ENCODE results near the gene ALLC. TPM values are rescaled to one million over a fixed set of nuclear protein-coding genes. Genes with fewer than 3 reads are reported as not detected.

ALLC gene
- total RNA-seq, 4 donors from 2014 or later: not detected

GRCh38 chr2:3630631-3631030 lies 27.4 kb upstream of the ALLC start:
- ATAC-seq (no peak), DNase-seq (no peak)
- no peaks in the 10 kb centered on the region for H3K4me1 ChIP-seq

DNA sequence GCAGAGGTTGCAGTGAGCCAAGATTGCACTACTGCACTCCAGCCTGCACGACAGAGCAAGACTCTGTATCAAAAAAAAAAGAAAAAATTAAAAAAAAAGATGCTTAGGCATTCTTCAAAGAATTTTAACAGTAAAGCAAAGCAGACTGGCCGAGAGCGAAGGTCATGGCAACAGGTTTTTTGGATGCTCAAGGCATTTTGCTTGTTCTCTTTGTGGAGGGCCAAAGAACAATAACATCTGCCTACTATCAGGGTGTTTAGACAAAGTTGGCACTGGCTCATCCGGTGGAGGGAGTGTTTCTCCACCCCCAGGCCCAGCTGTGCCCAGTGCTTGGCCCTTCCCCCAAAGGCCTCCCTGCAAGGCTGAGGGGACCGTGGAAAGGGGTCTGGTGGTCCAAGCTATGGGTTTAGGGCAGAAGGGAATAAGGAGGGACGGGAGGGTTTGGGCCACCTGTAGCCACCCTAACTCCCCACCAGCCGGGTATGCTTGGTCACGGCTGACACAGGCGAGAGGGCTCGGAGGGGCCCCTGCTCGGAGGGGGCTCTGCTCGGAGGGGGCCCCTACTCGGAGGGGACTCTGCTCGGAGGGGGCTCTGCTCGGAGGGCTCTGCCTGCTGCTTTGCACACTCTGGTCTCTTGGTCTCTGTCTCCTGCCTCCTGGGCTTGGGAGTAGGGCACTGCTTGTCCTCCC lies 26.7 kb upstream of the ALLC start:
- Histone ChIP-seq H3K36me3 (no peaks in the 10 kb centered on the region), H3K27me3 (no peaks in the 10 kb centered on the region), H3K27ac (no peak overlapping the region), H3K9me3 (no peaks in the 10 kb centered on the region), H3K4me1 (no peaks in the 10 kb centered on the region), H3K4me3 (no peak overlapping the region)
- intact Hi-C loops (cut with DNase I; ENCODE audit: low total_unique reads): no loop called here
- TF ChIP-seq POLR2A (IDR thresholded peaks at IDR 0.05) (no peak), CTCF (IDR thresholded peaks at IDR 0.05 in 4 of 5, conservative IDR thresholded peaks at IDR 0.05 in 1 of 5) (no peak)
- in situ Hi-C loops (cut with MboI; ENCODE audit: low sequenced_read_pairs in 4 of 4): no loop called here
- DNase-seq (no peak), ATAC-seq (no peak)

More at GRCh38 chr2:3630631-3631030, 27.4 kb upstream of the ALLC start:
- TF ChIP-seq POLR2A (IDR thresholded peaks at IDR 0.05): no peak
- no peak for TF ChIP-seq CTCF (IDR thresholded peaks at IDR 0.05 in 4 of 5, conservative IDR thresholded peaks at IDR 0.05 in 1 of 5)
- Histone ChIP-seq H3K27me3 (no peaks in the 10 kb centered on the region), H3K27ac (no peak overlapping the region), H3K9me3 (no peaks in the 10 kb centered on the region), H3K36me3 (no peaks in the 10 kb centered on the region), H3K4me3 (no peak overlapping the region)
- intact Hi-C loops (cut with DNase I; ENCODE audit: low total_unique reads): no loop called here
- in situ Hi-C loops (cut with MboI; ENCODE audit: low sequenced_read_pairs in 4 of 4): no loop called here

DNA sequence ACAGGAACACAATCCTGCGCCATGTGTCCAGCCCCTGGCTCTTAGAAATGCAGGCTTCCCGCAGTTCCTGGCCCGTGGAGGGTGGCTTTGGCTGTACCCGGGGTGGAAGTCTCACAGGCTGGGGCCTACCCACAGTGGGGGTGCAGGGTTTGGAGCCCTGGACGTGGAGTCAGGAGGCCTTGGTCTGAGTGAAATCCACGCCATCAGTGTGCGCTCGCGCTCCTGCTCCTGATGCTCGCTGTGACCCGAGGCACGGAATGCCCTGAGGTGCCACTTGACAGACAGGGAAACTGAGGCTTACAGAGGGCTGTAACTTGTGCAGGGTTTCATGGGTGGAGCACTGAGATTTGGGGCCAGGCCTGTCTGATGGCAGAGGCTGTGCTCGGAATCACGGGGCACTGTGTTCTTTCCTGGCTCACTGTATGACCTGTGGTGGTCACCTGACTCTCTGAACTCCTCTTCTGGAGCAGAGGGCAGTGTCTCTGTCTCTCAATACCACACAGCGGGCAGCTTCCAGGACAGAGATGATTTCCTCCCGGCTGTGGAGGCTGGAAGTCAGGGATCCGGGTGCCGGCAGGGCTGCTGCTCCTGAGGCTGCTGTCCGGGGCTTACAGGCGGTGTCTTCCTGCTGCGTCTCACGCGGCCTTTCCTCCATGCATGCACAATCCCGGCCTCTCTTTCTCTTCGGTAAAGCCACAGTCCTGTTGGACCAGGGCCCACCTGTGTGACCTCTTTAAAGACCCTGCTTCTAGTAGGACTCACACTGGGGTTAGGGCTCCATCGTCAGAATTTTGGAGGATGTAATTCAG lies 25.9 kb upstream of the ALLC start:
- Histone ChIP-seq H3K9me3 (no peaks in the 10 kb centered on the region), H3K27me3 (no peaks in the 10 kb centered on the region), H3K27ac (no peak overlapping the region), H3K4me1 (no peaks in the 10 kb centered on the region), H3K36me3 (no peaks in the 10 kb centered on the region), H3K4me3 (no peak overlapping the region)
- DNase-seq (no peak), ATAC-seq (no peak)
- TF ChIP-seq CTCF (IDR thresholded peaks at IDR 0.05 in 4 of 5, conservative IDR thresholded peaks at IDR 0.05 in 1 of 5): no peak
- TF ChIP-seq POLR2A (IDR thresholded peaks at IDR 0.05): no peak
- in situ Hi-C loops (cut with MboI; ENCODE audit: low sequenced_read_pairs in 4 of 4) (no loop called here), intact Hi-C loops (cut with DNase I; ENCODE audit: low total_unique reads) (no loop called here)

DNA sequence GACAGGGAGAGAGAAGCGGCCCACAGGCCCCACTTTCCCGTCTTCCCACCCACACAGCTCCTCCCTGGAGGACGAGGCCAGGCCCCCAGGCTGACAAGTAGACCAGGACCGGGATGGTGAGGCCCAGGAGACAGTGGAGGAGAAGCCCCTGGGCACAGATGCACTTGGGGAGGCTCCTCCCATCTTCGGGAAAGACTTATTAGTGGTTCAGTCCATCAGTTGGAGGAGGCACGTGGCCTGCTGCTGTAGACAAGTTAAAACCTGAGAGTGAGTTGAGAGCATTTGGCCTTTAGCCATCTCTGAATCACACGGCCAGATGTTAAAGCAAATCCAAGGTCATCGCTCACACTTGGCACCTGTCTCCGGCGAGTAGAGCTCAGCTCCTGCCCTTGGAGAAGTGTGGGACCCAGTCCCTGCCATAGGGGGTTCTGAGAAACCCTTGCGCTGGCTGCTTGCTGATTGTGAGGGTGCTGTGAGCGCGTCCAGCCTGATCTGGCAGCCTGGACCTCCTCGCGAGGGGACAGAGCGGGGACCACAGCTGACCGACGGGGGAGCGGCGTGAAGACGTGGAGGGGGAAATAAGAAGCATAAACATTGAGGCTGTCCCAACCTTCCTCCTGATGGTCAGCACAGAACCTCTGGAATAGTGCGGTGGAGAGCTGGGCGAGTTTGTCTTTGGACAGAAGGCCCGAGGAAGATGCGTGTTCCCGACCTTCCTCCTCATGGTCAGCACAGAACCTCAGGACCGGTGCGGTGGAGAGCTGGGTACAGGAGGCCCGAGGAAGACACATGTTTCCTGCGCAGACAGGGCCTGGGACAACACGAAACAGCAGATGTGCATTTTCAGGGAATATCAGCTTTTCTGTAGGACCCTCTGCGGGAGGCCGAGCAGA lies 24.7 kb upstream of the ALLC start:
- Histone ChIP-seq H3K36me3 (no peaks in the 10 kb centered on the region), H3K27me3 (no peaks in the 10 kb centered on the region), H3K4me3 (no peak overlapping the region), H3K4me1 (no peaks in the 10 kb centered on the region), H3K27ac (no peak overlapping the region), H3K9me3 (no peaks in the 10 kb centered on the region)
- intact Hi-C loops (cut with DNase I; ENCODE audit: low total_unique reads) (no loop called here), in situ Hi-C loops (cut with MboI; ENCODE audit: low sequenced_read_pairs in 4 of 4) (no loop called here)
- ATAC-seq: no peak
- TF ChIP-seq POLR2A (IDR thresholded peaks at IDR 0.05) (no peak), CTCF (IDR thresholded peaks at IDR 0.05 in 4 of 5, conservative IDR thresholded peaks at IDR 0.05 in 1 of 5) (no peak)
- no peak for DNase-seq

Measured in gastrocnemius medialis (tissue), 4 donors.